GM19099 (cell line): Measurements from ENCODE around the gene FAM83C.

Experiments
- POLR2A ChIP-seq: IDR thresholded peaks from 3 replicates; pipeline ENCODE4 v1.6.1; 2011; ENCODE audit warnings: low read depth; ENCODE audit not compliant: insufficient read length; ENCODE audit errors: extremely low read depth

The FAM83C gene

DNA sequence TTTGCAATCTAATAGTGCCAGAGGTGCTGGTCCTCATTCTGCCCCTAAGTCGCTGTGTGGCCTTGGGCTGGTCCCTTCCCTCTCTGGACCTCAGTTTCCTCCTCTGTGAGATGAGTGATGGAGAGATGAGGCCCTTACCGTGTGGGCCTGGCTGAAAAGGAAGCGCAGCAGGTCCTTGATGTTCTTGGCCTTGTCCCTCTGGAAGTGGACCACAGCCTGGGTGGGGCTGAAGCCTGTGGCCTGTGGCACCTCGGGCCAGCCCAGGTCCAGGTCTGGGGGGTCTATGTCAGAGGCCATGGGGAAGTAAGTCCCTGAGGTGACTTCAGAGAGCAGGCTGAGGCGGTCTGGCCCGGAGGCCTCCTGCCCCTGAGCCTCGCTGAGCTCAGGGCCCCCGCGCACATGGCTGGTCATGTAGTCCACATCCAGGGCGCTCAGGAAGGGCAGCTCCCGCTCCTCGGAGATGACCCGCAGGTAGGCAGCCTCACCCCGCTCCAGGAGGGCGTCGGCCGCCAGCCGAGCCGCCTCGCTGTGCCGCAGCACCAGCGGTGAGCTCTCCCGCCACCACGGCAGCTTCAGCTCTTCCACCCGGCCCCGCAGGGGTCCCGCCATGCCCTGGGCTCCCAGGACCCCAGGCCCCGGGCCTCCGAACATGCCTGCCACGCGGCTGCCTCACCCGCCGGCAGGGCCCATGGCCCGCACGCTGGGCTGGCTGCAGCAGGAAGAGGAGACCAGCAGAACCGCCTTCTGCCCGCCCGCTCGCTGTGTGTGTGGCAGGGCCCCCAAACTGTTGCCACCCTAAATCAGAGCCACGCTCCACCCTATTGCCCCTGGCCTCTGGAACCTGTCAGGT lies at the start of gene FAM83C:
TSS of gene FAM83C (minus strand) at position 772 of the 850 bp plus-strand sequence. CDS start at position 651, 121 bp downstream.
- TF ChIP-seq POLR2A, result no peak

DNA sequence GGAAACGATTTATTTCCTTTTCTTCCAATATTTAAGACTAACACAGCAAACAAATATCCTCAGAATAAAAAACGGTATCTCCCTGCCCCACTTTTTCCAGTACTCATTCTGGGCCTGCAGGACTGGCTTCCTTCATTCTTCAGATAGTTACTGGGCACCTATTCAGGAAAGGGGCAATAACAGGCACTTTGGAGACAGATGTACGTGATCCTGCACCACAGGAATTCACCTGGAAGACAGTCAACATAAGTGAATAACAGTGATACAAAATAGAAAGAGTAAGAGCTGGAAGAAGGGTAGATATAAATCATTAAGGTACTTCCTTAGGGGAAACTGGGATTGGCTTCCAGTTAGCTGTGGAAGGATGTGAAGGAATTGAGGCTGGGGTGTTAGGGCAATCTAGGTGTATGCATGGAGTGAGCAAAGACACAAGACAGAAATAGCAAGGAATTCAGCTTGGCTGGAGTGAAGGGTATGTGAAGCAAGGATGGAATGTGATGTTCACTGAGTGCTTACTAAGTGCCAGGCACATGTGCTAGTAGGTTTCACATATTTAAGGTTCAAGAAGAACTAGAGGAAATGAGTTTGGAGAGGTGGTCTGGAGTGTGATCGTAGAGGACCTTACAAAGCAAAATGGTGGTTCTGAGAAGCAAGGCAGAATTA lies 49.3 kb upstream of the FAM83C start:
- TF ChIP-seq POLR2A, result no peak

- TF ChIP-seq POLR2A, result no peak
Observed at GRCh38 chr20:35340436-35340835, 48.2 kb upstream of the FAM83C start.

- TF ChIP-seq POLR2A, result no peak
Observed at GRCh38 chr20:35339636-35340035, 47.4 kb upstream of the FAM83C start.

- TF ChIP-seq POLR2A, result no peak
Observed at GRCh38 chr20:35339007-35339406, 46.8 kb upstream of the FAM83C start.

DNA sequence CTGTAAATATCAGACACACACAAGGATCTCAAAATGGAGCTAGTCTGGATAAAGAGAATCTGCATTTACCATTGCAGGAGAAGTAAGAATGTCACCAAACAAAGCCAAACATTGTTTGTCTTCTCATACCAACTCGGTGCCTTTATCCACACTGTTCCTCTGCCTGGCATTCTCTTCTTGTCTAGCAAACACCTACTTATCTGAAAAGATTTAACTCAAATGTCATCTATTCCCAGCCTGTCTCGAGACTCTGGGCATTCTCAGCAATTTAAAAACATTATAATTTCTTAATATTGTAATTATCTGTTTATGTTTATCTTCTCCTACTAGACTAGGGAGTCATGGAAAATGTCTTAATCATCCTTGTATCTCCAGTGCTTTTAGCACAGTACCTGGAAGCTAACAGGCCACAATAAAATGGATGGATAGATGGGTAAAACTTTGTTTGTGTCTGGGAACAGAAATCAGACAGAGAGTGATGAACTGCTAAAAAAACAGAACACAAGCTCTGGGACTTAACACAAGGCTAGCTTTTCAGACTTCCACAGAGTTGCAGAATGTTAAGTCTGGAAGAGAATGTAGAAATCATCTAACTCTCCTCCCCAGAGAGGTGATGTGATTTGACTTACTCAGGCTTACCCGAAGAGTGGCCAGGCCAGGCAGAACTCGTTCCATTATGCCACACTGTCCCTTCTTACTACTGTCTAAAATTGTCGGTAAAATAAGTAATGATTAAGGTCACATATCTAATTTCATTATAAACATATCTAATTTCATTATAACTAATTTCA lies 42.3 kb upstream of the FAM83C start:
- TF ChIP-seq POLR2A, result no peak

- TF ChIP-seq POLR2A, result no peak
Observed at GRCh38 chr20:35333606-35334005, 41.4 kb upstream of the FAM83C start.

- no peak for TF ChIP-seq POLR2A
Observed at GRCh38 chr20:35332540-35333200, 40.4 kb upstream of the FAM83C start.

GRCh38 chr20:35329435-35330139 lies 37.4 kb upstream of the FAM83C start:
- no peak for TF ChIP-seq POLR2A

DNA sequence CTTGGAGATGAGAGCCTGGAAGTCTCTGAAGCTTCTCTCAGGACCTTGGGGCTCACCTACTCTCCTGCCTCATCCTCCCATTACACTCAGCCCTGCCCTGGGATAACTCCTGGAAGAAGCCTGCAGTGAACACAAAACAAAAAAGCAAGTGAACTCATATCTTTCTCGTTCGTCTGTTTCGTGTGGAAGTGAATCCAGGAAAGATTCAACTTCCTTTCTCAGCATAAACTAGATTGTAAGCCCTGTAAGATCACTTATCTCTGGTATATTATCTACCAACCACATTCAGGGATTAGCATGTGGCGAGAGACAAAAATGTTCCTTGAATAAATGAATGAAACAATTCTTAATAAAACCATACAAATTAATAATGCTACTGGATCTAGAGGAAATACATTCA lies 36.5 kb upstream of the FAM83C start:
- TF ChIP-seq POLR2A, result no peak

GRCh38 chr20:35328095-35328685 lies 36.0 kb upstream of the FAM83C start:
- TF ChIP-seq POLR2A, result no peak

DNA sequence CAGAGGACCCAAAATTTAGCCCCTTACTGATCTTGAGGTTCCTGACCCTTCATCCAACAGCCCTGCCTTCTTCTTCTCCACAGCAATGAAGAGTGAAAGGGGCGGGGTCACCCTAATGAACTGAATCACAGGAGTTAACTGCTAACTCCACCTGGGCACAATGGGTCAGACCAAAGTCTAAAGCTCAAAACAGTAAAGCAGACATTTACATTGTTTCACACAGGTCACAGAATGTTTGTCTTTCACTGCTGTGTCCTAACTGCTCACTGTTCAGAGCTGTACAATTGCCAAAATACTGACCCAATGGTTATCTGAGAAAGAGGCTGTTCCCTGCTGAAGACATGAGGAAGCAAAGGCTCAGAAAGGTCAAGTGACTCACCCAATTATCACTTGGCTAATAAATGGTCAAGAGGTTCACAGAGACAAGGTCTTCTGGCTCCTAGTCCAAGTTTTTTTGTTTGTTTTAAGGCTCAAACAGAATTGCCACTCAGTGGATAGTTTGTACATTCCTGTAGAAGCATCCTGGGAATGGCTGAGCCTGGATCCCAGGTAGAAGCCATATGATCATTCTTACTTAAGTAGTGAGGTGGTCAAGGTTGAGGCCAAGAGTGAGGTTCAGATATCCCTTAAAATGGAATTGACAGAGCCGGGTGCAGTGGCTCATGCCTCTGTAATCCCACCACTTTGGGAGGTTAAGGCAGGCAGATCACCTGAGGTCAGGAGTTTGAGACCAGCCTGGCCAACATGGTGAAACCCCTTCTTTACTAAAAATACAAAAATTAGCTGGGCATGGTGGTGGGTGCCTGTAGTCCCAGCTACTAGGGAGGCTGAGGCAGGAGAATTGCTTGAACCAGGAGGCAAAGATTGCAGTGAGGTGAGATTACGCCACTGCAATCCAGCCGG lies 35.1 kb upstream of the FAM83C start:
- TF ChIP-seq POLR2A, result no peak

DNA sequence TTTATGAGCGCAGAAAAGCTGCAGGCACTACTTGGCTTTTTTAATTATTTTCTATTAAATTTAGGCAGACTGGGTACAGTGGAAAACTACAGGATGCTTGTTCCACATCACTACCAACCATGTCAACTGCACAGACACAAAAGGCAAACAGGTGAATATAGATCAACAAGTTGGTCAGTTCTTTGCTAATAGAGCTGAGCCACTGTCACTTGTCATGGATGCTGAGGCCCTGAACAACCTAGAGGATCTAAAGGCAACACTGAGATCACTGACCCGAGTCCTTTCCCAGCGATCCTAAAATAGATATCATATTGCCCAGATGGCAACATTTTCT lies 34.5 kb upstream of the FAM83C start:
- no peak for TF ChIP-seq POLR2A
